ENCODE results near the gene PIWIL4.

Gene PIWIL4

GRCh38 chr11:94557421-94557820, 9.7 kb upstream of the PIWIL4 start:
- DNase-seq (no peak), ATAC-seq (ENCODE audit: insufficient read depth, low read depth) (no peak)
- Histone ChIP-seq H3K4me3 (ENCODE audit: low read depth in 1 of 2, low read length in 2 of 2) (no peak overlapping the region), H3K4me2 (ENCODE audit: insufficient read depth, low read length) (no peak overlapping the region), H2AFZ (ENCODE audit: low read depth, low read length) (no peak overlapping the region), H3K9ac (ENCODE audit: low read depth, low read length) (no peak overlapping the region), H3K4me1 (ENCODE audit: insufficient read depth, low read length) (no peaks in the 10 kb centered on the region), H3K27ac (ENCODE audit: low read length) (no peak overlapping the region), H3K36me3 (ENCODE audit: insufficient read depth, low read length) (no peaks in the 10 kb centered on the region), H4K20me1 (ENCODE audit: insufficient read depth, low read length) (no peaks in the 10 kb centered on the region; the same call in 1 of the 2 replicates), H3K79me2 (ENCODE audit: insufficient read depth, low read length) (no peaks in the 10 kb centered on the region), H3K9me3 (ENCODE audit: insufficient read depth, low read length, severe bottlenecking) (no peaks in the 10 kb centered on the region), H3K27me3 (ENCODE audit: insufficient read depth, low read length, poor library complexity) (no peaks in the 10 kb centered on the region)
- TF ChIP-seq CTCF (IDR thresholded peaks at IDR 0.05; ENCODE audit: borderline replicate concordance, extremely low read depth, low read length, poor library complexity, severe bottlenecking) (no peak), EZH2 (IDR thresholded peaks at IDR 0.05; ENCODE audit: borderline replicate concordance, low read depth, low read length, severe bottlenecking) (no peak)

GRCh38 chr11:94557992-94558391, 9.2 kb upstream of the PIWIL4 start:
- H3K36me3 ChIP-seq (ENCODE audit: insufficient read depth, low read length): no peaks in the 10 kb centered on the region
- H3K4me1 ChIP-seq (ENCODE audit: insufficient read depth, low read length): no peaks in the 10 kb centered on the region
- H4K20me1 ChIP-seq (ENCODE audit: insufficient read depth, low read length): no peaks in the 10 kb centered on the region; the same call in 1 of the 2 replicates
- no peak overlapping the region for H3K4me2 ChIP-seq (ENCODE audit: insufficient read depth, low read length)
- H3K9ac ChIP-seq (ENCODE audit: low read depth, low read length): no peak overlapping the region
- no peak overlapping the region for H3K4me3 ChIP-seq (ENCODE audit: low read depth in 1 of 2, low read length in 2 of 2)
- no peaks in the 10 kb centered on the region for H3K27me3 ChIP-seq (ENCODE audit: insufficient read depth, low read length, poor library complexity)
- ATAC-seq (ENCODE audit: insufficient read depth, low read depth): no peak
- TF ChIP-seq EZH2 (IDR thresholded peaks at IDR 0.05; ENCODE audit: borderline replicate concordance, low read depth, low read length, severe bottlenecking) (no peak), CTCF (IDR thresholded peaks at IDR 0.05; ENCODE audit: borderline replicate concordance, extremely low read depth, low read length, poor library complexity, severe bottlenecking) (no peak)
- H2AFZ ChIP-seq (ENCODE audit: low read depth, low read length): no peak overlapping the region
- no peaks in the 10 kb centered on the region for H3K79me2 ChIP-seq (ENCODE audit: insufficient read depth, low read length)
- DNase-seq: no peak
- no peaks in the 10 kb centered on the region for H3K9me3 ChIP-seq (ENCODE audit: insufficient read depth, low read length, severe bottlenecking)
- no peak overlapping the region for H3K27ac ChIP-seq (ENCODE audit: low read length)

- Histone ChIP-seq H3K9me3 (ENCODE audit: insufficient read depth, low read length, severe bottlenecking) (no peaks in the 10 kb centered on the region), H3K9ac (ENCODE audit: low read depth, low read length) (no peak overlapping the region), H2AFZ (ENCODE audit: low read depth, low read length) (no peak overlapping the region), H3K4me2 (ENCODE audit: insufficient read depth, low read length) (no peak overlapping the region), H3K27ac (ENCODE audit: low read length) (no peak overlapping the region), H4K20me1 (ENCODE audit: insufficient read depth, low read length) (no peaks in the 10 kb centered on the region; the same call in 1 of the 2 replicates), H3K79me2 (ENCODE audit: insufficient read depth, low read length) (no peaks in the 10 kb centered on the region), H3K27me3 (ENCODE audit: insufficient read depth, low read length, poor library complexity) (no peaks in the 10 kb centered on the region), H3K4me3 (ENCODE audit: low read depth in 1 of 2, low read length in 2 of 2) (no peak overlapping the region), H3K36me3 (ENCODE audit: insufficient read depth, low read length) (no peaks in the 10 kb centered on the region), H3K4me1 (ENCODE audit: insufficient read depth, low read length) (no peaks in the 10 kb centered on the region)
- no peak for ATAC-seq (ENCODE audit: insufficient read depth, low read depth)
- no peak for TF ChIP-seq CTCF (IDR thresholded peaks at IDR 0.05; ENCODE audit: borderline replicate concordance, extremely low read depth, low read length, poor library complexity, severe bottlenecking)
- DNase-seq: no peak
These were observed 8.7 kb upstream of the PIWIL4 start for GRCh38 chr11:94558468-94558867.

- H3K79me2 ChIP-seq (ENCODE audit: insufficient read depth, low read length): no peaks in the 10 kb centered on the region
- H3K9ac ChIP-seq (ENCODE audit: low read depth, low read length): no peak overlapping the region
- H3K9me3 ChIP-seq (ENCODE audit: insufficient read depth, low read length, severe bottlenecking): no peaks in the 10 kb centered on the region
- no peaks in the 10 kb centered on the region; the same call in 1 of the 2 replicates for H4K20me1 ChIP-seq (ENCODE audit: insufficient read depth, low read length)
- no peaks in the 10 kb centered on the region for H3K36me3 ChIP-seq (ENCODE audit: insufficient read depth, low read length)
- H2AFZ ChIP-seq (ENCODE audit: low read depth, low read length): no peak overlapping the region
- H3K27ac ChIP-seq (ENCODE audit: low read length): no peak overlapping the region
- H3K4me3 ChIP-seq (ENCODE audit: low read depth in 1 of 2, low read length in 2 of 2): no peak overlapping the region
- ATAC-seq (ENCODE audit: insufficient read depth, low read depth) (no peak), DNase-seq (no peak)
- H3K4me1 ChIP-seq (ENCODE audit: insufficient read depth, low read length): no peaks in the 10 kb centered on the region
- TF ChIP-seq CTCF (IDR thresholded peaks at IDR 0.05; ENCODE audit: borderline replicate concordance, extremely low read depth, low read length, poor library complexity, severe bottlenecking): no peak
- TF ChIP-seq EZH2 (IDR thresholded peaks at IDR 0.05; ENCODE audit: borderline replicate concordance, low read depth, low read length, severe bottlenecking): no peak
- no peak overlapping the region for H3K4me2 ChIP-seq (ENCODE audit: insufficient read depth, low read length)
- no peaks in the 10 kb centered on the region for H3K27me3 ChIP-seq (ENCODE audit: insufficient read depth, low read length, poor library complexity)
These were observed 8.2 kb upstream of the PIWIL4 start for GRCh38 chr11:94558932-94559331.
